Kidney (tissue), 14 donors: ENCODE results near the gene TUT7. TPM values are rescaled to one million over a fixed set of nuclear protein-coding genes. Genes with fewer than 3 reads are reported as not detected.

ENCODE experiments used
- DNase-seq, 5 donors: peaks; one replicate each; pipeline ENCODE4 v3.0.0-alpha.2; 2013 to 2020
- FAIRE-seq: peaks from 2 replicates; lab custom pipeline; 2012; peaks lifted over from hg19 to GRCh38; lab: Jason Lieb, UNC
- H3K27ac ChIP-seq, 2 donors: one replicate each; pipeline ENCODE4 v1.7.0; 2013; ENCODE audit warnings: low read depth in 2 of 2, low read length in 2 of 2, inconsistent platforms in 1 of 2
- H3K27me3 ChIP-seq: one replicate; pipeline ENCODE4 v1.7.1; 2013; ENCODE audit warnings: low read length, inconsistent platforms; ENCODE audit not compliant: control insufficient read depth, insufficient read depth
- H3K36me3 ChIP-seq, 3 donors: one replicate each; pipeline versions ENCODE4 v1.7.0 to v1.7.1; 2013; ENCODE audit warnings: low read length in 3 of 3, control low read depth in 1 of 3, inconsistent platforms in 1 of 3; ENCODE audit not compliant: insufficient read depth in 3 of 3, control insufficient read depth in 2 of 3
- H3K4me1 ChIP-seq, 3 donors: one replicate each; pipeline versions ENCODE4 v1.7.0 to v1.7.1; 2013; ENCODE audit warnings: low read length in 3 of 3, inconsistent platforms in 1 of 3, low read depth in 1 of 3; ENCODE audit not compliant: control insufficient read depth in 2 of 3, insufficient read depth in 2 of 3
- H3K4me3 ChIP-seq, 3 donors: one replicate each; pipeline versions ENCODE4 v1.7.0 to v1.8.1; 2013; ENCODE audit warnings: low read length in 3 of 3, control low read depth in 1 of 3, inconsistent platforms in 1 of 3
- H3K9ac ChIP-seq, 3 donors: one replicate each; pipeline versions ENCODE4 v1.7.0 to v1.7.1; 2013; ENCODE audit warnings: low read length in 3 of 3, control low read depth in 1 of 3, inconsistent platforms in 1 of 3
- H3K9me3 ChIP-seq, 3 donors: one replicate each; pipeline versions ENCODE4 v1.7.0 to v1.7.1; 2013; ENCODE audit warnings: low read length in 3 of 3, control low read depth in 1 of 3, inconsistent platforms in 1 of 3; ENCODE audit not compliant: control insufficient read depth in 2 of 3, insufficient read depth in 1 of 3
- intact Hi-C: fragments of 100-400 bp; cut with DNase I; formaldehyde crosslinking; loops from one replicate; pipeline ENCODE4 v1.11.1; 2022
- polyA plus RNA-seq: library from polyadenylated mRNA; stranded (reverse); fragments of 350-450 nt; fragmentation: Illumina TruSeq; extraction: RNeasy Lipid Tissue Mini Kit (QIAGEN cat#74804); gene quantifications from one replicate; pipeline ENCODE4 v1.2.3, GENCODE V29; 2014; ENCODE audit warnings: low read depth, low replicate concordance; ENCODE audit not compliant: insufficient read depth
- total RNA-seq: library from RNA; stranded (reverse); fragmentation: NEBNext Ultra II Directional; extraction: Animal tissue kit (Norgen Biotek cat#: 25700); gene quantifications from one replicate; pipeline ENCODE4 v1.2.1, GENCODE V29; 2021
- TF ChIP-seq, protein P1 (sequence below): IDR thresholded peaks from 3 replicates; pipeline ENCODE4 v1.5.1; 2012; ENCODE audit warnings: mild to moderate bottlenecking, moderate library complexity, borderline replicate concordance; ENCODE audit not compliant: insufficient read depth; ENCODE audit errors: extremely low read depth
- donor health status: control.
- donor health status: control.
- donor health status: control.
- donor health status: control.
- donor health status: control.
- donor health status: DM: yes; HTN: yes; CAD: no.
- donor health status: Normal renal cell carcinoma (clear cell type).

The TUT7 gene
- total and polyA plus RNA-seq, 2 donors from 2014 or later: 6.6 to 26.0 TPM

DNA sequence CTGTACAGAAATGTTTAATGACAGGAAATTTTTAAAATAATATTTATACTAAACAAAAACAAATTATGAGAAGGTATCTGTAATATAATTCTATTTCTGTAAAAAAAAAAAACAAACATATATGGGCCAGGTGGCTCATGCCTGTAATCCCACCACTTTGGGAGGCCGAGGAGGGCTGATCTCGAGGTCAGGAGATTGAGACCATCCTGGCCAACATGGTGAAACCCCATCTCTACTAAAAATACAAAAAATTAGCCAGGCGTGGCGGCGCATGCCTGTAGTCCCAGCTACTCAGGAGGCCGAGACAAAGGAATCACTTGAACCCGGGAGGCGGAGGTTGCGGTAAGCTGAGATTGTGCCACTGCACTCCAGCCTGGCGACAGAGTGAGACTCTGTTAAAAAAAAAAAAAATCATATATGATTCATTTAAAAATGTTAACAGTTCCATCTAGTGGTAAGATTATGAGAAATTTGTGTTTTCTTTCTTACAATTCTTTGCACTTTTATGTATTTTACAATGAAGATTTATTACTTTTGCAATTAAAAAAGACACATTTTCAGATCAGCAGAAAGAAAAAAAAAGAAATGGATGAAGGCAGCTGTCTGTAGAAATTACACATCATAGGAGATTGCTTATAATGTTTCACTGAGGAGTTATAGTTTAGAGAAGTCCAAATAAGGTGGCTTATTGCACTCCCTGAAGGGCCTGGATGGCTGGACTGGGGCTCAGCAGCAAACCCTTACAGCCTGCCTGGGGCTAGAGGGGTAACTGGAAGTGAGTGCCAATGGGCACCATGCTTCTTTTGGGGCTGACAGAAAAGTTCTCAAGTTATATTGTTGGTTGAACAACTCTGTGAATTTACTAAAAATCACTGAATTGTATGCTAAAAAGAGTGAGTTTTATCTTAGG lies 115.1 kb downstream of the TUT7 start:
- TF ChIP-seq, protein P1, sequence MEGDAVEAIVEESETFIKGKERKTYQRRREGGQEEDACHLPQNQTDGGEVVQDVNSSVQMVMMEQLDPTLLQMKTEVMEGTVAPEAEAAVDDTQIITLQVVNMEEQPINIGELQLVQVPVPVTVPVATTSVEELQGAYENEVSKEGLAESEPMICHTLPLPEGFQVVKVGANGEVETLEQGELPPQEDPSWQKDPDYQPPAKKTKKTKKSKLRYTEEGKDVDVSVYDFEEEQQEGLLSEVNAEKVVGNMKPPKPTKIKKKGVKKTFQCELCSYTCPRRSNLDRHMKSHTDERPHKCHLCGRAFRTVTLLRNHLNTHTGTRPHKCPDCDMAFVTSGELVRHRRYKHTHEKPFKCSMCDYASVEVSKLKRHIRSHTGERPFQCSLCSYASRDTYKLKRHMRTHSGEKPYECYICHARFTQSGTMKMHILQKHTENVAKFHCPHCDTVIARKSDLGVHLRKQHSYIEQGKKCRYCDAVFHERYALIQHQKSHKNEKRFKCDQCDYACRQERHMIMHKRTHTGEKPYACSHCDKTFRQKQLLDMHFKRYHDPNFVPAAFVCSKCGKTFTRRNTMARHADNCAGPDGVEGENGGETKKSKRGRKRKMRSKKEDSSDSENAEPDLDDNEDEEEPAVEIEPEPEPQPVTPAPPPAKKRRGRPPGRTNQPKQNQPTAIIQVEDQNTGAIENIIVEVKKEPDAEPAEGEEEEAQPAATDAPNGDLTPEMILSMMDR: no peak
- Histone ChIP-seq H3K27ac (no peak overlapping the region), H3K4me3 (no peak overlapping the region), H3K9me3 (no peaks in the 10 kb centered on the region), H3K27me3 (no peaks in the 10 kb centered on the region), H3K36me3 (no peaks in the 10 kb centered on the region), H3K4me1 (no peaks in the 10 kb centered on the region), H3K9ac (no peak overlapping the region)
- FAIRE-seq: peak; percentile 71
- intact Hi-C loops: no loop called here
- peak in 4 of 5 donors; percentile 54 to 69 (median 60) for DNase-seq

Other genes starting within 250 kb of the TUT7 start
- gene C9orf153, start 94.8 kb downstream of the TUT7 start, total RNA-seq: not detected
- not detected for gene C9orf153, start 94.8 kb downstream of the TUT7 start, polyA plus RNA-seq
- 31.0 TPM for gene ISCA1, start 71.9 kb downstream of the TUT7 start, total RNA-seq
- gene ISCA1, start 71.9 kb downstream of the TUT7 start, polyA plus RNA-seq: 67.1 TPM